GM19467 (cell line): ENCODE data around the gene CACNG3.
"Not testable (repeated sequence)": the region's sequence is repeated elsewhere in the genome, so short reads cannot be mapped to it uniquely, and the experiment has no call there.

Source experiments
- ATAC-seq: cut with Tn5 transposase; IDR thresholded peaks from one replicate; pipeline ENCODE4 v1.9.1; 2021; ENCODE audit warnings: mild to moderate bottlenecking, moderate library complexity; ENCODE audit not compliant: unreplicated experiment

Gene CACNG3

GRCh38 chr16:24275413-24275812 is 19.3 kb downstream of the CACNG3 start:
- ATAC-seq, result no peak

DNA sequence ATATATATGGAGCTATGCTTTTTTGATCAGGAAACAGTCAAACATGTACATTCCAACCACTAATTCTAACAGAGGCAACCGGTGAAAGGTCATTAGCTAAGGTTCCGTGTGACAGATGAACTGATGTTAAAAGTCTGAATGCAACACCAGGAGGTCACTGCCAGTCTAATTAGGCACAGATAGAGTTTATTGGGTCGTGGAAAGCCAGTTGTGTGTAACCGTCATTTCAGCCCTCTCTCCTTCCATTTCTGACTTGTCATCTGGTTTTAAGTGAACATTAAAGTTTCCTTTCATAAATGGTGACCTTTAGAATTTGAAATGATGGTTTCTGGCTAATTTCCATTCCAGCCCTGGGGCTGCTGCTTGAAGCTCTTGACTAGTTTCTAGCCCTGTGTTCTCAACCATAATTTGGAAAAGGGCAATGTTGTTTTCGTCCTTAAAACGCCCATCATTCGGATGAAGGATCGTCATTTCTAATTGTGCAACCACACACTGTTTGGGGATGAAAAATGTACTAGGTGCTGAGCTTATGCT is 23.9 kb downstream of the CACNG3 start:
- ATAC-seq, result no peak

DNA sequence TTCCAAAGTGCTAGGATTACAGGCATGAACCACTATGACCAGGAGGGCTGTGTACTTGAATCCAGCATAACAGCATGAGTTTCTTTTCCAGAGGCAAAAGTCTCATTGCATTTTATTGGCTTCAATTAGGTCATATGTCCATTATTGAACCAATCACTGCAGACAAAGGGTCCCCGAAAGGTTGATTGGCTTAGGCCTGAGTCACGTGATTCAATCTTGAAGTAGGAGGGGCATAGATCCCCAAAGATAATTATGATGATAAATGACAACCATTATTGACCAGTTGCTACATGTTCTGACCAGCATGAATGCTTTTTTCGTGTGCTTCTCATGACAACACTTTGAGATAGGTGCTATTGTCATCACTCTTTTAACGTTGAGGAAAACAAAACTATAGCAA is 25.3 kb downstream of the CACNG3 start:
- ATAC-seq, result no peak

- ATAC-seq, result no peak
Measured at GRCh38 chr16:24282141-24282540, 26.0 kb downstream of the CACNG3 start.

- no peak for ATAC-seq
Measured at GRCh38 chr16:24286741-24287405, 30.7 kb downstream of the CACNG3 start.

DNA sequence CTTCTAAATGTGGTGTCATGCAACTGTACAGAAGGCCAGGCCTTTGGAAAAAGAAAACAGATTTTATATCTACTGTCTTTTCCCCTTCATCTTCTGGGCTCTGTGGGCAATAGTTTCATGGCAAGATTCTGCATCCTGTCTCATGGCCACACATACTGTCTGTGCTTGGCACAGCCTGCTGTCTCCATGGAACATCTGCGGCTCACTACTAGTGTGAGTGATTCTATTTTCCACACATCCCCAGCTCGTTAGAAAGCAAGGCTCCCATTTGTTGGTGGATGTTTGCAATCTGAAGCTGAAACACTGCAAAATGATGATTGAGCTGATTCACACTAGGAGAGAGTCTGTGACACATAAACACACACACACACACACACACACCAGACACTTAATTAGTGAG is 32.4 kb downstream of the CACNG3 start:
- no peak for ATAC-seq

DNA sequence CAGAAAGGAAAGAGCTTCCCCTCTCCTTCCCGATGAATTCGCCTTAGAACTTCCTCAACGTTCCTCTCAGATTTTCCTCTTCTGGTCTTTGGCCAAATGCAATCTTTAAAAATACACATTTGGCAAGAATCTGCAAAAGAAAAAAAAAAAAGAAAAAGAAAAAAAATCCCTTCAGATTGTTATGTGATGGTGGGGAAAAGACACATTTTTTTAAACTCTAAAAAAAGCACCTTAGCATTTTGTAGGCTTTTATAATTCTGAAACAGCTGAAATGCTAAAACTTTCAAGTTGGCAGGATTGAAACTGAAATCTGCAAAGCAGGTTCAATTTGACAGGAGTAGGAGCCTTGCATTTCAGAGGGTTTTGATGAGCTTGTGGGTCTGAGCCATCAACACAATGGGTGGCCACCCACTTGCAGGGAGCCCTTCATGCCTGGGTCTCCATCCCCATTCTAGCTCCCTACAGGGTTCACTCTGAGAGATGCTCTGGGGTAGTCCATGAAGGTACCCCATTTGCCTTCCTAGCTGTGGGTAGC is 33.1 kb downstream of the CACNG3 start:
- ATAC-seq, result no peak

GRCh38 chr16:24291932-24292331 is 35.8 kb downstream of the CACNG3 start:
- ATAC-seq, result no peak

GRCh38 chr16:24294131-24294530 is 38.0 kb downstream of the CACNG3 start:
- ATAC-seq, result no peak

GRCh38 chr16:24297375-24297774 is 41.2 kb downstream of the CACNG3 start:
- no peak for ATAC-seq

DNA sequence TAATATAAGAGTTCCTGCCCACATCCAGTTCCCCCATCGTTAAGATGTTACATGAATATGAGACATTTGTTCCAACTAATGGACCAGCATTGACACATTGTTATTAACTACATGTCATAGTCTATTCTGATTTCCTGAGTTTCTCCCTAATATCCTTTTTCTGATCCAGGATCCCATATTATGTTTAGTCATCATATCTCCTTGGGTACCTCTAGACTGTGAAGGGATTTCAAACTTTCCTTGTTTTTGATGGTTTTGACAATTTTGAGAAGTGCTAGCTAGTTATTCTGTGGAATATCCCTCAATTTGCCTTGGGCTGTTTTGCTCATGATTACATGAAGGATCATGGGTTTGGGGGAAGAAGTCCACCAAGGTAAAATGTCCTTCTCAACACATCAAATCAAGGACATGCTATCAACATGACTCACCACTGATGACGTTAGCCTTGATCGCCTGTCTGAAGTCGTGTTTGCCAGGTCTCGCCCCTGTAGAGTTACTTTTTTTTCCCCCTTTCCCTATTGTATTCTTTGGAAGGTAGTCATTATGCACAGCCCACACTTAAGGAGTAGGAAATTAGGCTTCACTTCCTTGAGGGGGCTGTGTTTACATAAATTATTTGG is 42.5 kb downstream of the CACNG3 start:
- ATAC-seq, result no peak

DNA sequence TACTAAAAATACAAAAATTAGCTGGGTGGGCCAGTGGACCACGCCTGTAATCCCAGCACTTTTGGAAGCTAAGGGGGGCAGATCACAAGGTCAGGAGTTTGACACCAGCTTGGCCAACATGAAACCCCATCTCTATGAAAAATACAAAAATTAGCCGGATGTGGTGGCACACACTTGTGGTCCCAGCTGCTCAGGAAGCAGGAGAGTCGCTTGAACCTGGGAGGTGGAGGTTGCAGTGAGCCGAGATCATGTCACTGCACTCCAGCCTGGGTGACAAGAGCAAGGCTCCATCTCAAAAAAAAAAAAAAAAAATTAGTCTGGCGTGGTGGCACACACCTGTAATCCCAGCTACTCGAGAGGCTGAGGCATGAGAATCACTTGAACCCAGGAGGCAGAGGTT is 44.6 kb downstream of the CACNG3 start:
- ATAC-seq, result not testable (repeated sequence)

- no peak for ATAC-seq
Measured at GRCh38 chr16:24302636-24303035, 46.5 kb downstream of the CACNG3 start.

- no peak for ATAC-seq
Measured at GRCh38 chr16:24308200-24308599, 52.1 kb downstream of the CACNG3 start.

- ATAC-seq, result no peak
Measured at GRCh38 chr16:24309258-24310142, 53.4 kb downstream of the CACNG3 start.

- no peak for ATAC-seq
Measured at GRCh38 chr16:24315343-24315742, 59.2 kb downstream of the CACNG3 start.

DNA sequence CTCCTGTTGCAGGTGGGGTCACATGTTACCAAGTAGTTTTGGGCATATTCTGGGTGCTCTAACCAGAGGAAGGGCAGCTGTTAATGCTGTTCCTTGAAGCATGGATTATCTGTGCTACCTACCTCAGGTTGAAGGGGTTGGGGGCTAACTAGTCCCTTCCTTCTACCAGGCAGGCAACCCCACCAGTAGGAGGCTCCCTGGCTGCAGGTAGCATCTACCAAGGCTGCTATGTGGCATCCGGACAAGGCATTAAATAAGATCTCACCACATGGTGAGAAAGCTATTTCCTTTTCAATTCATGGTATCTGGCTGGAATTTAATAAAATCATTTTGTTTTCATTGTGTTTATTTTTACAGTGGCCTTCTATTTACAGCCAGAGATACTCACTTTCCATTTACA is 62.5 kb downstream of the CACNG3 start:
- no peak for ATAC-seq

GRCh38 chr16:24319126-24319814 is 63.1 kb downstream of the CACNG3 start:
- ATAC-seq, result no peak

DNA sequence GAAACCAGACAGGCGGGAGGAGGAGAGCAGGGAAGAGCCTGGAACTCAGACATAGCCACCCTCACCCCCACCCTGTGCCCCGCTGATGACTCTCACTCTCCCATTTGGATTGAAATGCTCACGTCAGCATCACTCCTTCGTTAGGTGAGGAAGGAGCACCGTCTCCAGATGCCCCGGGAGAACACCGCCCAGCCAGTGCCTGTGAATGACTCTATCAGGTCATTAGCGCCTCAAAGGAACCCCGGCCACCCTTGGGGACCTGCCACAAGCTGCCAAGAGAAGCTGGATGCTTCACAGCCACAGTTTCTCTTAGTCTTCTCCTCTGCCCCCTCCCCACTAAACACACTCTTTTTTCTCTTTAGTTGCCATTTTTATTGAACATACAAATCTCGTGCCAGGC is 66.0 kb downstream of the CACNG3 start:
- ATAC-seq, result no peak

- no peak for ATAC-seq
Measured at GRCh38 chr16:24324421-24324820, 68.3 kb downstream of the CACNG3 start.
